SK-N-MC (cell line): ENCODE measurements around the gene SELENOP.

Experiments
- EZH2 ChIP-seq: fragments of 200-600 bp; sonication (generic); IDR thresholded peaks from one replicate; pipeline ENCODE4 v1.6.1; 2017; ENCODE audit warnings: antibody characterized with exemption
- POLR2AphosphoS5 ChIP-seq: IDR thresholded peaks from 2 replicates; pipeline ENCODE4 v1.6.1; 2012; ENCODE audit warnings: mild to moderate bottlenecking, low read depth, low read length, borderline replicate concordance

- TF ChIP-seq POLR2AphosphoS5 (no peak), EZH2 (no peak)
These were observed 24.6 kb downstream of the SELENOP start for GRCh38 chr5:42787073-42787472.
